Measurements from ENCODE around the gene PITPNM3. TPM values are rescaled to one million over a fixed set of nuclear protein-coding genes. Genes with fewer than 3 reads are reported as not detected.

Gene PITPNM3
- total and polyA plus RNA-seq, 2 experiments from 2014 or later = 1.0 to 1.5 TPM

DNA sequence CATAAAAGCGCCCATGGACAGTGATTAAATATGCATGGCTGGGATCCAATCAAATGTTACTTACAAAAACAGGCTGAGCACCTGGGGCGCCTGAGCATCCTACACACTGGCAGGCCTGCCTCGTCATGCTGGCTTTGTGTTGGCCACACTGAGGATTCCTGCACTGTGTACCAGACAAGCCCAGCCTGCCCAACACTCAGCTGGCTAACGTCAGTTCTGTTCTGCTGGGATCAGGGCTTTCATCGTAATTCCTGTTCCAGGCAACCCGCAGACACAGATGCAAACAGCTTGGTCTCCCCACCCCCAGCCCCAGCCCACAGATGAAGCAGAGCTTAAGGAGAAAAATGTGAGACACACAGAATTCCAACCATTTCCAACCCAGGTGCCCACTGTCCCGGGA is 81.4 kb downstream of the PITPNM3 start (continued):
- TF ChIP-seq, protein P1, sequence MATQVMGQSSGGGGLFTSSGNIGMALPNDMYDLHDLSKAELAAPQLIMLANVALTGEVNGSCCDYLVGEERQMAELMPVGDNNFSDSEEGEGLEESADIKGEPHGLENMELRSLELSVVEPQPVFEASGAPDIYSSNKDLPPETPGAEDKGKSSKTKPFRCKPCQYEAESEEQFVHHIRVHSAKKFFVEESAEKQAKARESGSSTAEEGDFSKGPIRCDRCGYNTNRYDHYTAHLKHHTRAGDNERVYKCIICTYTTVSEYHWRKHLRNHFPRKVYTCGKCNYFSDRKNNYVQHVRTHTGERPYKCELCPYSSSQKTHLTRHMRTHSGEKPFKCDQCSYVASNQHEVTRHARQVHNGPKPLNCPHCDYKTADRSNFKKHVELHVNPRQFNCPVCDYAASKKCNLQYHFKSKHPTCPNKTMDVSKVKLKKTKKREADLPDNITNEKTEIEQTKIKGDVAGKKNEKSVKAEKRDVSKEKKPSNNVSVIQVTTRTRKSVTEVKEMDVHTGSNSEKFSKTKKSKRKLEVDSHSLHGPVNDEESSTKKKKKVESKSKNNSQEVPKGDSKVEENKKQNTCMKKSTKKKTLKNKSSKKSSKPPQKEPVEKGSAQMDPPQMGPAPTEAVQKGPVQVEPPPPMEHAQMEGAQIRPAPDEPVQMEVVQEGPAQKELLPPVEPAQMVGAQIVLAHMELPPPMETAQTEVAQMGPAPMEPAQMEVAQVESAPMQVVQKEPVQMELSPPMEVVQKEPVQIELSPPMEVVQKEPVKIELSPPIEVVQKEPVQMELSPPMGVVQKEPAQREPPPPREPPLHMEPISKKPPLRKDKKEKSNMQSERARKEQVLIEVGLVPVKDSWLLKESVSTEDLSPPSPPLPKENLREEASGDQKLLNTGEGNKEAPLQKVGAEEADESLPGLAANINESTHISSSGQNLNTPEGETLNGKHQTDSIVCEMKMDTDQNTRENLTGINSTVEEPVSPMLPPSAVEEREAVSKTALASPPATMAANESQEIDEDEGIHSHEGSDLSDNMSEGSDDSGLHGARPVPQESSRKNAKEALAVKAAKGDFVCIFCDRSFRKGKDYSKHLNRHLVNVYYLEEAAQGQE (IDR thresholded peaks at IDR 0.05; ENCODE audit: unreplicated experiment) = no peak

DNA sequence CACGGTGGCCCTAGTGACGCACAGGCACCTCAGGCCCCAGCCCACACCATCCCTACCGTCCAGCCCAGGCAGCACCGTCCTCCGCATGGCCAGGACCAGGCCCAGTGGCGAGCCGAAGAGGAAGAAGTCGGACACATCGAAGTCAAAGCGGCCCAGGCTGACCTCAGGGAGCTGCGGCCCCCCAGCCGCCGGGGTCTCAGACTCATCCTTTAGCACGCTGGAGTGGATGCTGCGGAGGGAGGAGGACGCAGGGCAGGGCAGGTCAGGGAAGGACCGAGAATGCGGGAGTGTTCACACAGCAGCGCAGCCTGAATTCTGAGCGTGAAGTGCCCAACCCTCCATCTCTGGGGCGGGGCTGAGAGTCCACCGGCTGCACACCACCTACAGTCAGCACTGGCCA is 82.0 kb downstream of the PITPNM3 start:
- Mint-ChIP-seq H3K4me3 (no peak overlapping the region), H3K27ac (no peak overlapping the region), H3K9me3 (no peaks in the 10 kb centered on the region; the same call in 2 of the 3 replicates), H3K4me1 (peaks cover 28% of the 10 kb centered on the region), H3K36me3 (ENCODE audit: low read depth) (no peaks in the 10 kb centered on the region), H3K27me3 (ENCODE audit: insufficient read depth, low read depth, poor library complexity) (peaks cover 13% of the 10 kb centered on the region)
- Histone ChIP-seq H3K4me3 (no peak overlapping the region), H3K27me3 (ENCODE audit: insufficient read depth) (no peaks in the 10 kb centered on the region), H3K27ac (ENCODE audit: low read depth) (no peak overlapping the region), H3K4me2 (no peak overlapping the region), H3K36me3 (ENCODE audit: insufficient read depth) (no peaks in the 10 kb centered on the region), H4K20me1 (replicated peaks; ENCODE audit: insufficient read depth) (no peaks in the 10 kb centered on the region), H3K79me2 (replicated peaks; ENCODE audit: insufficient read depth) (no peaks in the 10 kb centered on the region), H2AFZ (no peak overlapping the region), H3F3A (replicated peaks; ENCODE audit: low read depth) (no peaks in the 10 kb centered on the region), H3K9me2 (ENCODE audit: insufficient read depth) (no peaks in the 10 kb centered on the region), H3K4me1 (ENCODE audit: insufficient read depth) (no peaks in the 10 kb centered on the region)
- DNase-seq (ENCODE audit: low spot score) = no peak
- ATAC-seq = no peak
- TF ChIP-seq NANOG (IDR thresholded peaks at IDR 0.05; ENCODE audit: borderline replicate concordance) (no peak), EZH2 (IDR thresholded peaks at IDR 0.05; ENCODE audit: low read depth, unreplicated experiment) (no peak), EZH2phosphoT487 (IDR thresholded peaks at IDR 0.05; ENCODE audit: unreplicated experiment) (no peak), CREB1 (CRISPR knock-in tag; IDR thresholded peaks at IDR 0.05; ENCODE audit: low read depth) (no peak), POLR2AphosphoS5 (IDR thresholded peaks at IDR 0.05; ENCODE audit: low read depth) (no peak), ZNF331 (CRISPR knock-in tag; IDR thresholded peaks at IDR 0.05; ENCODE audit: low read depth) (no peak), ZNF114 (CRISPR knock-in tag; IDR thresholded peaks at IDR 0.05) (no peak), STAT1 (IDR thresholded peaks at IDR 0.05; ENCODE audit: unreplicated experiment) (no peak), JUNB (IDR thresholded peaks at IDR 0.05; ENCODE audit: unreplicated experiment) (no peak)
- TF ChIP-seq, protein P1 (IDR thresholded peaks at IDR 0.05; ENCODE audit: unreplicated experiment) = no peak
- TF ChIP-seq, protein P2, sequence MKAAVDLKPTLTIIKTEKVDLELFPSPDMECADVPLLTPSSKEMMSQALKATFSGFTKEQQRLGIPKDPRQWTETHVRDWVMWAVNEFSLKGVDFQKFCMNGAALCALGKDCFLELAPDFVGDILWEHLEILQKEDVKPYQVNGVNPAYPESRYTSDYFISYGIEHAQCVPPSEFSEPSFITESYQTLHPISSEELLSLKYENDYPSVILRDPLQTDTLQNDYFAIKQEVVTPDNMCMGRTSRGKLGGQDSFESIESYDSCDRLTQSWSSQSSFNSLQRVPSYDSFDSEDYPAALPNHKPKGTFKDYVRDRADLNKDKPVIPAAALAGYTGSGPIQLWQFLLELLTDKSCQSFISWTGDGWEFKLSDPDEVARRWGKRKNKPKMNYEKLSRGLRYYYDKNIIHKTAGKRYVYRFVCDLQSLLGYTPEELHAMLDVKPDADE (IDR thresholded peaks at IDR 0.05) = no peak
- TF ChIP-seq, protein P3, sequence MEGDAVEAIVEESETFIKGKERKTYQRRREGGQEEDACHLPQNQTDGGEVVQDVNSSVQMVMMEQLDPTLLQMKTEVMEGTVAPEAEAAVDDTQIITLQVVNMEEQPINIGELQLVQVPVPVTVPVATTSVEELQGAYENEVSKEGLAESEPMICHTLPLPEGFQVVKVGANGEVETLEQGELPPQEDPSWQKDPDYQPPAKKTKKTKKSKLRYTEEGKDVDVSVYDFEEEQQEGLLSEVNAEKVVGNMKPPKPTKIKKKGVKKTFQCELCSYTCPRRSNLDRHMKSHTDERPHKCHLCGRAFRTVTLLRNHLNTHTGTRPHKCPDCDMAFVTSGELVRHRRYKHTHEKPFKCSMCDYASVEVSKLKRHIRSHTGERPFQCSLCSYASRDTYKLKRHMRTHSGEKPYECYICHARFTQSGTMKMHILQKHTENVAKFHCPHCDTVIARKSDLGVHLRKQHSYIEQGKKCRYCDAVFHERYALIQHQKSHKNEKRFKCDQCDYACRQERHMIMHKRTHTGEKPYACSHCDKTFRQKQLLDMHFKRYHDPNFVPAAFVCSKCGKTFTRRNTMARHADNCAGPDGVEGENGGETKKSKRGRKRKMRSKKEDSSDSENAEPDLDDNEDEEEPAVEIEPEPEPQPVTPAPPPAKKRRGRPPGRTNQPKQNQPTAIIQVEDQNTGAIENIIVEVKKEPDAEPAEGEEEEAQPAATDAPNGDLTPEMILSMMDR (conservative IDR thresholded peaks at IDR 0.05; ENCODE audit: low read depth in 2 of 2) = no peak
